NOMO-1 treated with DMSO at 0.1 percent for 48 hours (cell line): ENCODE measurements around the gene COPZ1.
A peak's percentile ranks its signal among the peaks of the same experiment; 100 is the strongest.
"Not testable (repeated sequence)": the region's sequence is repeated elsewhere in the genome, so short reads cannot be mapped to it uniquely, and the experiment has no call there.

Experiments used
- DNase-seq: peaks from one replicate; lab custom pipeline; 2025; ENCODE audit not compliant: unreplicated experiment; lab: John Stamatoyannopoulos, UW

Gene COPZ1

GRCh38 chr12:54331461-54331860 lies 6.5 kb downstream of the COPZ1 start:
- no peak for DNase-seq

- DNase-seq, result no peak
Measured at GRCh38 chr12:54333420-54334034, 8.6 kb downstream of the COPZ1 start.

GRCh38 chr12:54337280-54337842 lies 12.4 kb downstream of the COPZ1 start:
- DNase-seq, result peak; percentile 30

GRCh38 chr12:54337854-54338650 lies 13.1 kb downstream of the COPZ1 start:
- no peak for DNase-seq

GRCh38 chr12:54338698-54339296 lies 13.9 kb downstream of the COPZ1 start:
- no peak for DNase-seq

GRCh38 chr12:54340846-54341245 lies 15.9 kb downstream of the COPZ1 start:
- DNase-seq, result no peak

- no peak for DNase-seq
Measured at GRCh38 chr12:54341378-54342300, 16.7 kb downstream of the COPZ1 start.

- DNase-seq, result no peak
Measured at GRCh38 chr12:54349036-54349435, 24.1 kb downstream of the COPZ1 start.

GRCh38 chr12:54349679-54350078 lies 24.7 kb downstream of the COPZ1 start:
- no peak for DNase-seq

- no peak for DNase-seq
Measured at GRCh38 chr12:54350743-54351142, 25.8 kb downstream of the COPZ1 start.

GRCh38 chr12:54351341-54351740 lies 26.4 kb downstream of the COPZ1 start:
- no peak for DNase-seq

GRCh38 chr12:54352022-54352531 lies 27.1 kb downstream of the COPZ1 start:
- no peak for DNase-seq

GRCh38 chr12:54352891-54353874 lies 28.3 kb downstream of the COPZ1 start:
- no peak for DNase-seq

- not testable (repeated sequence) for DNase-seq
Measured at GRCh38 chr12:54354271-54354670, 29.3 kb downstream of the COPZ1 start.

- DNase-seq, result no peak
Measured at GRCh38 chr12:54355104-54355815, 30.3 kb downstream of the COPZ1 start.

GRCh38 chr12:54356228-54356627 lies 31.3 kb downstream of the COPZ1 start:
- DNase-seq, result no peak

- DNase-seq, result no peak
Measured at GRCh38 chr12:54356951-54357356, 32.0 kb downstream of the COPZ1 start.

GRCh38 chr12:54357506-54358190 lies 32.7 kb downstream of the COPZ1 start:
- no peak for DNase-seq
